VCaP (cell line): Measurements from ENCODE around the gene STK38L.

ENCODE experiments used
- H3K27ac ChIP-seq: fragments of 450-650 bp; 2 replicates; pipeline ENCODE4 v1.5.1; 2017
- TF ChIP-seq, protein P1 (sequence below): fragments of 450-650 bp; conservative IDR thresholded peaks from 2 replicates; pipeline ENCODE4 v1.5.1; 2017; ENCODE audit warnings: mild to moderate bottlenecking, moderate library complexity

The STK38L gene

DNA sequence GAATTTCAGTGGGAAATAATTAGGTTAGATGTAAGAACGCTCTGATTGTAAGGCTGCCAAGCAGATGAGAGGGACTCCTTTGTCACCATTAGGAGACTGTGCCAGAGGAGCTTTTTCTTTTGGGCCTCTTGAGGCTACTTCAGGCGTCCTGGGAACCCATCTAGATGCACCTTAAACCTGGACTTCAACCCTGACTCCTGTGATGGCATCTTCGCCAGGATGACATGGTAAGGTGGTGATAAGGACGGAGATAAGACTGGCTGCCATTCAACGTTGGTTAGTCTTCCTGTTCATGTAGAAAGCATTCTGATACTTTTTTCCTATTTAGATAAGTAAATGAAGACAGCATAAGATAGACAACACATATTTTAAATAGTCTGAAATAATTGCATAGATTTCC lies 36.3 kb downstream of the STK38L start:
- TF ChIP-seq, protein P1, sequence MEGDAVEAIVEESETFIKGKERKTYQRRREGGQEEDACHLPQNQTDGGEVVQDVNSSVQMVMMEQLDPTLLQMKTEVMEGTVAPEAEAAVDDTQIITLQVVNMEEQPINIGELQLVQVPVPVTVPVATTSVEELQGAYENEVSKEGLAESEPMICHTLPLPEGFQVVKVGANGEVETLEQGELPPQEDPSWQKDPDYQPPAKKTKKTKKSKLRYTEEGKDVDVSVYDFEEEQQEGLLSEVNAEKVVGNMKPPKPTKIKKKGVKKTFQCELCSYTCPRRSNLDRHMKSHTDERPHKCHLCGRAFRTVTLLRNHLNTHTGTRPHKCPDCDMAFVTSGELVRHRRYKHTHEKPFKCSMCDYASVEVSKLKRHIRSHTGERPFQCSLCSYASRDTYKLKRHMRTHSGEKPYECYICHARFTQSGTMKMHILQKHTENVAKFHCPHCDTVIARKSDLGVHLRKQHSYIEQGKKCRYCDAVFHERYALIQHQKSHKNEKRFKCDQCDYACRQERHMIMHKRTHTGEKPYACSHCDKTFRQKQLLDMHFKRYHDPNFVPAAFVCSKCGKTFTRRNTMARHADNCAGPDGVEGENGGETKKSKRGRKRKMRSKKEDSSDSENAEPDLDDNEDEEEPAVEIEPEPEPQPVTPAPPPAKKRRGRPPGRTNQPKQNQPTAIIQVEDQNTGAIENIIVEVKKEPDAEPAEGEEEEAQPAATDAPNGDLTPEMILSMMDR, result no peak
- H3K27ac ChIP-seq, result no peak overlapping the region

DNA sequence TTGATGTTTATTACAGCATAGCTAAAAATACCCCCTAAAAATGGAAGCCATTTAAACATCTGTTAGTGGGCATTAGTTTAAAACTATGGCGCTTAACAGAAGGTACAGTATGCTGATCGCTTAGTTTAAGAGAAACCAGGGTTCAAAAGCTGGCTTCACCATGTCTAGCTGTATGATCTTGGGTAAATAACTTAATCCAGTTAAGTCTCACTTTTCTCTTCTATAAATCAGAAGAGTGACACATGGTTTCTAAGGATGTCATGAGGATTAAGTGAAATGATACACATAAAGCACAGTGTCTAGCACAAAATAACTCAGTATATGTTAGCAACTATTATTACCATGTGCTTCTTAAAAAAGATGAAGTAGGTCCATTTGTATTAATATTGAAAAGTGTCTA lies 38.7 kb downstream of the STK38L start:
- TF ChIP-seq, protein P1, result no peak
- H3K27ac ChIP-seq, result no peak overlapping the region

DNA sequence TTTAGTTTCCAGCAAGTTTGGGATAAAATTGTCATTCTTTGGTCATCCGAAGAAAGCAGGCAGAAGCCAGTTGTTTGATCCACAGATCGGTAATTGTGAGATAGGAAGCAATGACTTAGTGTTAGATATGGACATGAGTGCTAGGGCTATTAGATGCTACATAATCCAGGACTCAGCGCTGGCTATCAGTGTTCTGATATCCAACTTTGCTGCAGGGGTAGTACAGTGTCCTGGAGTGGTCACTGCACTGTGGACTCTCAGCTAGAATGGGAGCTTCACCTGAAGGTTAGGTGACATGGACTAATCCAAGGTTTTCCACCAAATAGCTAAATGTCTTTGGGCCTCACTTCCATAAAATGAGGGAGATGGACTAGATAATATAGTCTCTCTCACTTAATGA lies 39.9 kb downstream of the STK38L start:
- TF ChIP-seq, protein P1, result no peak
- no peak overlapping the region for H3K27ac ChIP-seq

DNA sequence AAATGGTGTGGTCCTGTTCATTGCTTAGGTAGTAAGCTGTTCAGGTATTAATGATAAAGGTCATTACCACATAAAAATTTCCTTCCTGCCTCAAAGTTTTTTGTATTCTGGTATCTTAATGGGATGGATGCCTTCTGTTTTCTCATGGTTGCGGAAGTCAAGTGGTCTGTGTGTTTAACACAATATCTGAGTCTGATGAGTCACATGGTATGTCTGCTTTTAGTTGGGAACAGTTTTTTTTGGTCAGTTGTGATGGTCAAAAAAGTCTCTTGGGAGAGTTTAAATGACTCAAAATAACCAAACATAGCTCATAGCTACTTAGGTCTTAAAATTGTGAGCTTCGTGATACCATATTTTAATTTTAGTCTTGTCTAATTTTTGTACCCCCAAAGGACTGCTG lies 40.7 kb downstream of the STK38L start:
- TF ChIP-seq, protein P1, result no peak
- no peak overlapping the region for H3K27ac ChIP-seq

DNA sequence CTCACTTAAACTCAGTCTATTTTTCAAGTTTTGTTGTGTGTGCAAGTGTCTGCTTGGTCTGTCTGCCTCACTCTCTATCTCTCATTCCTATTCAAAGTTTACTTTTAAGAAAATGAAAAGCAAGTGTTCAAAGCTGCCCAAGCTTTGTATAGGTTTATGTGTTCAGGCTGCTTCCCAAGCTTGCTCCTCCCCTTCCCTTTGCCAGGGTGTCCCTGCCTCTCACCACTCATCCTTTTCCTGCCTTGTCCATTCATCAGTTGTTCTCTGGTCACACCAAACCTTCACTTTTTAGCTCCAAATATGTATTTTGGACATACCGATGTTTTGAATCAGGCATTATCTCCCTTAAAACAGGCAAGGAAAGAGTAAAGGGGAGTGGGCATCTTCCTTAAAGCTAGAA lies 41.3 kb downstream of the STK38L start:
- no peak overlapping the region for H3K27ac ChIP-seq
- TF ChIP-seq, protein P1, result no peak

DNA sequence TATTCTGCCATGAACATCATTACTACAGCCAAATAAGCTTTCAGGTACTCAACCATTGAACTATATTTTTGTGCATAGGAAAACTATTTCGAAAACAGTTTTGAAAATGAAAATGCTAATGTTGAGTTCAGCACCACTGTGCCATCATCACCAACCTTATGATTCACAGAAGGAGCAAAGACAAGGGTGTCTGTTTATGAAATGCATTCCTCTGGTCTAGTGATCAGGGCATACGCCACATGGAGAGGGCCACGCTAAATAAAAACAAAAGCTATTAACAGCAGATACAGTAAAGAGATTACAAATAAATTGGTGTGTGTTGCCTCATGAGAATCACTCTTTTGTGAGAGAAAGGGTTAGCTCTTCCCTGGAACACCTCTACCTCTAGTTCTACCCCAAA lies 45.3 kb downstream of the STK38L start:
- no peak overlapping the region for H3K27ac ChIP-seq
- TF ChIP-seq, protein P1, result no peak

DNA sequence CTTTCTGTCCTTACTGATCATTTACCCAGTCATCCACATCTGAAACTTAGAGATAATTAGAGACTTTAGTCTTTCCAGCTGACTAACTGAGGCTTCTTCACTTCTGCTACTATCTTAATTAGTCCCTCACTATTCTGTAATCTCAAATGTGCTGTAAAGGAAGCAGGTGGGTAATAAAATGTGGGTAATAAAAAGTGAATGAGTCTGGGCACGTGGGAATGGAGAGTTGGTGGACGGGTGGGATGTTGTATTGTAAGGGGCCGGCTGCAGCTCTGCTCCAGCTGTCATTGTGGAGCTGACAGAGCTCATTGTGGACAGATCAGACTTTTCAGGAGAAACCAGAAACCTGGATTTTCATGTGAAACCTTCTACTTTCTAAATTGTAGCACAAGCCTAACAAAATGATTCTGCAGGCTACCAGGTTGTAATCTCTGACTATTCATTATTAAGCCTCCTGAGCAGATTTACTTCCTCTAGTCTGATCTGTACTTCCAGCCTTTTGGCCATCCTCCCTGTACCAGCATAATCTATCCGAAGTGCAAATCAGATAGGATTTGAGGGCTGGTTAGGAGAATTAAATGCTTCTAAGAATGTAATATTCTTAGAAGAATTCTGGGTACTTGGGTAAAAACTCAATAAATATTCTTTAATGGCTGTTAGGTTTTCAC lies 46.5 kb downstream of the STK38L start:
- TF ChIP-seq, protein P1, result no peak

More for the DNA sequence above, 46.5 kb downstream of the STK38L start:
- no peak overlapping the region for H3K27ac ChIP-seq
